ENCODE measurements around the gene INPP5D. TPM values are rescaled to one million over a fixed set of nuclear protein-coding genes. Genes with fewer than 3 reads are reported as not detected.

The INPP5D gene
- total and polyA plus RNA-seq, 2 of the 13 experiments (the other 11 are each of a cell fraction or from before 2014, with no cell fraction given) = 16.7 to 18.0 TPM

DNA sequence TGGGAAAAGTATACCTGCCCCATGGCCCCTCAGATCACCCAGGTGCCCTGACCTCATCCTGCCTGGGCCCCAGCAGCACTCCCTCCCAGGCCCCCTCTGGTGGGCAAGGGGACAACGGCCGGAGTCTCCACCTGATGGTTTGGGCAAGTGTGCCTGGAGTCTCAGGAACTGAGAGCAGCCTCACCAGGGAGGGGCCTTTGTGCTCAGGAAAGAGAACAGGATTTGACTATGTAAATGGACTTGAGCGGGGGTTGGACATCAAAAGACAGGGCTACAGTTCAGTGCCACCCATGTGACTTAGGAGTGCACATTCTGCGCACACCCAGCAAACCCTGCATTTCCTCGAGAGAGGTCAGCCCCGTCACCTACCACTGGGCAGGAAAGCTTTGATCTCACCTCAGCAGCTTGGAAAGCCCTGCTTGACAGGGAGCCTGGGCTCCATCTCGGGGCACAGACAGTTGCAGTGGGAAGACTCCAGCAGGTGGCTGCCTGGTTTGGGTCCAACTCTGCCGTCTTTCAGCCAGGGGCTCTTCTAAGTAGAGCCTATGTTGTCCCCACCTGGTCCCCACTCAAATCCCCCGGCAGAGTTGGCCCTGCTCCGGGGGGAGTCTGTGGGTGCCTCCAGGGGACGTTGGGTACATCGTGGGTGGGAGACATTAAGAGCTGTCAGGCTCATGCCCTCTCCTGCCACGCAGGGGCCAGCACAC is 3.3 kb downstream of the INPP5D start (continued):
- TF ChIP-seq, protein P1, sequence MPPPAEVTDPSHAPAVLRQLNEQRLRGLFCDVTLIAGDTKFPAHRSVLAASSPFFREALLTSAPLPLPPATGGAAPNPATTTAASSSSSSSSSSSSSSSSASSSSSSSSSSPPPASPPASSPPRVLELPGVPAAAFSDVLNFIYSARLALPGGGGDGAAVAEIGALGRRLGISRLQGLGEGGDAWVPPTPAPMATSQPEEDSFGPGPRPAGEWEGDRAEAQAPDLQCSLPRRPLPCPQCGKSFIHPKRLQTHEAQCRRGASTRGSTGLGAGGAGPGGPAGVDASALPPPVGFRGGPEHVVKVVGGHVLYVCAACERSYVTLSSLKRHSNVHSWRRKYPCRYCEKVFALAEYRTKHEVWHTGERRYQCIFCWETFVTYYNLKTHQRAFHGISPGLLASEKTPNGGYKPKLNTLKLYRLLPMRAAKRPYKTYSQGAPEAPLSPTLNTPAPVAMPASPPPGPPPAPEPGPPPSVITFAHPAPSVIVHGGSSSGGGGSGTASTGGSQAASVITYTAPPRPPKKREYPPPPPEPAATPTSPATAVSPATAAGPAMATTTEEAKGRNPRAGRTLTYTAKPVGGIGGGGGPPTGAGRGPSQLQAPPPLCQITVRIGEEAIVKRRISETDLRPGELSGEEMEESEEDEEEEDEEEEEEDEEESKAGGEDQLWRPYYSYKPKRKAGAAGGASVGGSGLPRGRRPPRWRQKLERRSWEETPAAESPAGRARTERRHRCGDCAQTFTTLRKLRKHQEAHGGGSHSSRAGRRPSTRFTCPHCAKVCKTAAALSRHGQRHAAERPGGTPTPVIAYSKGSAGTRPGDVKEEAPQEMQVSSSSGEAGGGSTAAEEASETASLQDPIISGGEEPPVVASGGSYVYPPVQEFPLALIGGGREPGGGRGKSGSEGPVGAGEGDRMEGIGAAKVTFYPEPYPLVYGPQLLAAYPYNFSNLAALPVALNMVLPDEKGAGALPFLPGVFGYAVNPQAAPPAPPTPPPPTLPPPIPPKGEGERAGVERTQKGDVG (CRISPR knock-in tag; IDR thresholded peaks at IDR 0.05; ENCODE audit: borderline replicate concordance) = peak; percentile 96
- TF ChIP-seq, protein P2, sequence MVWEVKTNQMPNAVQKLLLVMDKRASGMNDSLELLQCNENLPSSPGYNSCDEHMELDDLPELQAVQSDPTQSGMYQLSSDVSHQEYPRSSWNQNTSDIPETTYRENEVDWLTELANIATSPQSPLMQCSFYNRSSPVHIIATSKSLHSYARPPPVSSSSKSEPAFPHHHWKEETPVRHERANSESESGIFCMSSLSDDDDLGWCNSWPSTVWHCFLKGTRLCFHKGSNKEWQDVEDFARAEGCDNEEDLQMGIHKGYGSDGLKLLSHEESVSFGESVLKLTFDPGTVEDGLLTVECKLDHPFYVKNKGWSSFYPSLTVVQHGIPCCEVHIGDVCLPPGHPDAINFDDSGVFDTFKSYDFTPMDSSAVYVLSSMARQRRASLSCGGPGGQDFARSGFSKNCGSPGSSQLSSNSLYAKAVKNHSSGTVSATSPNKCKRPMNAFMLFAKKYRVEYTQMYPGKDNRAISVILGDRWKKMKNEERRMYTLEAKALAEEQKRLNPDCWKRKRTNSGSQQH (CRISPR knock-in tag; IDR thresholded peaks at IDR 0.05; ENCODE audit: low read depth) = peak; percentile 58
- TF ChIP-seq ZNF350 (CRISPR knock-in tag; IDR thresholded peaks at IDR 0.05; ENCODE audit: borderline replicate concordance, low read depth) (peak; percentile 96), NR2C2 (CRISPR knock-in tag; IDR thresholded peaks at IDR 0.05; ENCODE audit: borderline replicate concordance) (peak; percentile 25; the same call in 1 of the 2 replicates), ZNF577 (CRISPR knock-in tag; IDR thresholded peaks at IDR 0.05; ENCODE audit: borderline replicate concordance, low read depth) (no peak), REL (CRISPR knock-in tag; conservative IDR thresholded peaks at IDR 0.05) (no peak), ESRRA (CRISPR knock-in tag; IDR thresholded peaks at IDR 0.05; ENCODE audit: low read depth) (no peak; the same call in 1 of the 2 replicates), TAF15 (IDR thresholded peaks at IDR 0.05; ENCODE audit: low read depth, low read length, poor library complexity, severe bottlenecking) (peak; percentile 53), ZFX (CRISPR knock-in tag; IDR thresholded peaks at IDR 0.05; ENCODE audit: low read depth) (peak; percentile 63), KAT7 (CRISPR knock-in tag; IDR thresholded peaks at IDR 0.05; ENCODE audit: borderline replicate concordance) (peak; percentile 78; the same call in 1 of the 2 replicates)
- TF ChIP-seq, protein P3, sequence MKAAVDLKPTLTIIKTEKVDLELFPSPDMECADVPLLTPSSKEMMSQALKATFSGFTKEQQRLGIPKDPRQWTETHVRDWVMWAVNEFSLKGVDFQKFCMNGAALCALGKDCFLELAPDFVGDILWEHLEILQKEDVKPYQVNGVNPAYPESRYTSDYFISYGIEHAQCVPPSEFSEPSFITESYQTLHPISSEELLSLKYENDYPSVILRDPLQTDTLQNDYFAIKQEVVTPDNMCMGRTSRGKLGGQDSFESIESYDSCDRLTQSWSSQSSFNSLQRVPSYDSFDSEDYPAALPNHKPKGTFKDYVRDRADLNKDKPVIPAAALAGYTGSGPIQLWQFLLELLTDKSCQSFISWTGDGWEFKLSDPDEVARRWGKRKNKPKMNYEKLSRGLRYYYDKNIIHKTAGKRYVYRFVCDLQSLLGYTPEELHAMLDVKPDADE (CRISPR knock-in tag; IDR thresholded peaks at IDR 0.05) = no peak
- TF ChIP-seq, protein P4, sequence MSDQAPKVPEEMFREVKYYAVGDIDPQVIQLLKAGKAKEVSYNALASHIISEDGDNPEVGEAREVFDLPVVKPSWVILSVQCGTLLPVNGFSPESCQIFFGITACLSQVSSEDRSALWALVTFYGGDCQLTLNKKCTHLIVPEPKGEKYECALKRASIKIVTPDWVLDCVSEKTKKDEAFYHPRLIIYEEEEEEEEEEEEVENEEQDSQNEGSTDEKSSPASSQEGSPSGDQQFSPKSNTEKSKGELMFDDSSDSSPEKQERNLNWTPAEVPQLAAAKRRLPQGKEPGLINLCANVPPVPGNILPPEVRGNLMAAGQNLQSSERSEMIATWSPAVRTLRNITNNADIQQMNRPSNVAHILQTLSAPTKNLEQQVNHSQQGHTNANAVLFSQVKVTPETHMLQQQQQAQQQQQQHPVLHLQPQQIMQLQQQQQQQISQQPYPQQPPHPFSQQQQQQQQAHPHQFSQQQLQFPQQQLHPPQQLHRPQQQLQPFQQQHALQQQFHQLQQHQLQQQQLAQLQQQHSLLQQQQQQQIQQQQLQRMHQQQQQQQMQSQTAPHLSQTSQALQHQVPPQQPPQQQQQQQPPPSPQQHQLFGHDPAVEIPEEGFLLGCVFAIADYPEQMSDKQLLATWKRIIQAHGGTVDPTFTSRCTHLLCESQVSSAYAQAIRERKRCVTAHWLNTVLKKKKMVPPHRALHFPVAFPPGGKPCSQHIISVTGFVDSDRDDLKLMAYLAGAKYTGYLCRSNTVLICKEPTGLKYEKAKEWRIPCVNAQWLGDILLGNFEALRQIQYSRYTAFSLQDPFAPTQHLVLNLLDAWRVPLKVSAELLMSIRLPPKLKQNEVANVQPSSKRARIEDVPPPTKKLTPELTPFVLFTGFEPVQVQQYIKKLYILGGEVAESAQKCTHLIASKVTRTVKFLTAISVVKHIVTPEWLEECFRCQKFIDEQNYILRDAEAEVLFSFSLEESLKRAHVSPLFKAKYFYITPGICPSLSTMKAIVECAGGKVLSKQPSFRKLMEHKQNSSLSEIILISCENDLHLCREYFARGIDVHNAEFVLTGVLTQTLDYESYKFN (CRISPR knock-in tag; conservative IDR thresholded peaks at IDR 0.05) = peak; percentile 93
- TF ChIP-seq, protein P5, sequence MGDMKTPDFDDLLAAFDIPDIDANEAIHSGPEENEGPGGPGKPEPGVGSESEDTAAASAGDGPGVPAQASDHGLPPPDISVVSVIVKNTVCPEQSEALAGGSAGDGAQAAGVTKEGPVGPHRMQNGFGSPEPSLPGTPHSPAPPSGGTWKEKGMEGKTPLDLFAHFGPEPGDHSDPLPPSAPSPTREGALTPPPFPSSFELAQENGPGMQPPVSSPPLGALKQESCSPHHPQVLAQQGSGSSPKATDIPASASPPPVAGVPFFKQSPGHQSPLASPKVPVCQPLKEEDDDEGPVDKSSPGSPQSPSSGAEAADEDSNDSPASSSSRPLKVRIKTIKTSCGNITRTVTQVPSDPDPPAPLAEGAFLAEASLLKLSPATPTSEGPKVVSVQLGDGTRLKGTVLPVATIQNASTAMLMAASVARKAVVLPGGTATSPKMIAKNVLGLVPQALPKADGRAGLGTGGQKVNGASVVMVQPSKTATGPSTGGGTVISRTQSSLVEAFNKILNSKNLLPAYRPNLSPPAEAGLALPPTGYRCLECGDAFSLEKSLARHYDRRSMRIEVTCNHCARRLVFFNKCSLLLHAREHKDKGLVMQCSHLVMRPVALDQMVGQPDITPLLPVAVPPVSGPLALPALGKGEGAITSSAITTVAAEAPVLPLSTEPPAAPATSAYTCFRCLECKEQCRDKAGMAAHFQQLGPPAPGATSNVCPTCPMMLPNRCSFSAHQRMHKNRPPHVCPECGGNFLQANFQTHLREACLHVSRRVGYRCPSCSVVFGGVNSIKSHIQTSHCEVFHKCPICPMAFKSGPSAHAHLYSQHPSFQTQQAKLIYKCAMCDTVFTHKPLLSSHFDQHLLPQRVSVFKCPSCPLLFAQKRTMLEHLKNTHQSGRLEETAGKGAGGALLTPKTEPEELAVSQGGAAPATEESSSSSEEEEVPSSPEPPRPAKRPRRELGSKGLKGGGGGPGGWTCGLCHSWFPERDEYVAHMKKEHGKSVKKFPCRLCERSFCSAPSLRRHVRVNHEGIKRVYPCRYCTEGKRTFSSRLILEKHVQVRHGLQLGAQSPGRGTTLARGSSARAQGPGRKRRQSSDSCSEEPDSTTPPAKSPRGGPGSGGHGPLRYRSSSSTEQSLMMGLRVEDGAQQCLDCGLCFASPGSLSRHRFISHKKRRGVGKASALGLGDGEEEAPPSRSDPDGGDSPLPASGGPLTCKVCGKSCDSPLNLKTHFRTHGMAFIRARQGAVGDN (CRISPR knock-in tag; IDR thresholded peaks at IDR 0.05) = peak; percentile 94
